ENCODE data around the gene MYBPC3.
A peak's percentile ranks its signal among the peaks of the same experiment; 100 is the strongest.
"Not testable (repeated sequence)": the region's sequence is repeated elsewhere in the genome, so short reads cannot be mapped to it uniquely, and the experiment has no call there.

The MYBPC3 gene

GRCh38 chr11:47318166-47318565 lies 34.3 kb downstream of the MYBPC3 start:
- DNase-seq (ENCODE audit: low read depth), result no peak
- H3K4me3 ChIP-seq (ENCODE audit: low read depth, low read length), result no peak overlapping the region
- no peak for TF ChIP-seq CTCF (IDR thresholded peaks at IDR 0.05; ENCODE audit: insufficient read depth, low read depth, low read length, missing control alignments)

GRCh38 chr11:47317064-47317828 lies 35.3 kb downstream of the MYBPC3 start:
- no peak overlapping the region for H3K4me3 ChIP-seq (ENCODE audit: low read depth, low read length)
- TF ChIP-seq CTCF (IDR thresholded peaks at IDR 0.05; ENCODE audit: insufficient read depth, low read depth, low read length, missing control alignments), result no peak
- peak; percentile 43 for DNase-seq (ENCODE audit: low read depth)

- not testable (repeated sequence) for DNase-seq (ENCODE audit: low read depth); H3K4me3 ChIP-seq (ENCODE audit: low read depth, low read length)
Measured at GRCh38 chr11:47316501-47316900, 36.0 kb downstream of the MYBPC3 start.

- H3K4me3 ChIP-seq (ENCODE audit: low read depth, low read length), result no peak overlapping the region
- DNase-seq (ENCODE audit: low read depth), result no peak
- no peak for TF ChIP-seq CTCF (IDR thresholded peaks at IDR 0.05; ENCODE audit: insufficient read depth, low read depth, low read length, missing control alignments)
Measured at GRCh38 chr11:47314992-47315391, 37.5 kb downstream of the MYBPC3 start.

- TF ChIP-seq CTCF (IDR thresholded peaks at IDR 0.05; ENCODE audit: insufficient read depth, low read depth, low read length, missing control alignments), result no peak
- H3K4me3 ChIP-seq (ENCODE audit: low read depth, low read length), result no peak overlapping the region
- no peak for DNase-seq (ENCODE audit: low read depth)
Measured at GRCh38 chr11:47308050-47308823, 44.3 kb downstream of the MYBPC3 start.

- TF ChIP-seq CTCF (IDR thresholded peaks at IDR 0.05; ENCODE audit: insufficient read depth, low read depth, low read length, missing control alignments), result no peak
- DNase-seq (ENCODE audit: low read depth), result no peak
- no peak overlapping the region for H3K4me3 ChIP-seq (ENCODE audit: low read depth, low read length)
Measured at GRCh38 chr11:47306484-47306844, 46.0 kb downstream of the MYBPC3 start.

- no peak for DNase-seq (ENCODE audit: low read depth)
- no peak overlapping the region for H3K4me3 ChIP-seq (ENCODE audit: low read depth, low read length)
- TF ChIP-seq CTCF (IDR thresholded peaks at IDR 0.05; ENCODE audit: insufficient read depth, low read depth, low read length, missing control alignments), result no peak
Measured at GRCh38 chr11:47305734-47306483, 46.6 kb downstream of the MYBPC3 start.
